Measurements from ENCODE around the gene RMDN2. TPM values are rescaled to one million over a fixed set of nuclear protein-coding genes. Genes with fewer than 3 reads are reported as not detected.

The RMDN2 gene
- total RNA-seq, 1 experiment from 2014 or later = 4.3 TPM

DNA sequence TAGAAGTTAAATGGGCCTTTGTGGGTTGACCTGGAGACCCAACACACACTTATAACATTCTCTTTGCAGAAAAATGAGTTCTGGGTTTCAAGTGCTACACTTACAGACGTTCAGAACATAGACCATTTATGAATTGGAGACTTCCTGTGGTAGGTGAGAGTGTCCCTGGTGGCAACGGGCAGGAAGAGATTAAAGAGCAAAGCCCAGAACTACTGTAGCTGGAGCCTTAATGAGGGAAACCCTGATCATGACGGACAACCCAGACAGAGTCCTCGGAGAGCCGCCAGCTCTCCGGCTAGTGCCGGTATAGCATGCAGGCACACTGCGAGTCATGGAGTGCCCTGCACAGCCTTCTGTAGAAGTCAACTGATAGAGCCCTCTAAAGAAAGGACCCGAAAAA is 44.5 kb upstream of the RMDN2 start:
- no peaks in the 10 kb centered on the region for H3K36me3 Mint-ChIP-seq (ENCODE audit: insufficient read depth, unreplicated experiment)
- ChIA-PET CTCF (interaction anchor here (1.2 to 2.1 kb wide), 2 partner anchors 394 to 466 kb away, joined by 3 to 8 read pairs; no protein-coding TSS in a partner anchor), POLR2A (interaction anchor here (0.6 kb wide), 1 partner anchor 767 kb away, joined by 3 read pairs; no protein-coding TSS in a partner anchor)
- DNase-seq = no peak
- TF ChIP-seq, protein P1, sequence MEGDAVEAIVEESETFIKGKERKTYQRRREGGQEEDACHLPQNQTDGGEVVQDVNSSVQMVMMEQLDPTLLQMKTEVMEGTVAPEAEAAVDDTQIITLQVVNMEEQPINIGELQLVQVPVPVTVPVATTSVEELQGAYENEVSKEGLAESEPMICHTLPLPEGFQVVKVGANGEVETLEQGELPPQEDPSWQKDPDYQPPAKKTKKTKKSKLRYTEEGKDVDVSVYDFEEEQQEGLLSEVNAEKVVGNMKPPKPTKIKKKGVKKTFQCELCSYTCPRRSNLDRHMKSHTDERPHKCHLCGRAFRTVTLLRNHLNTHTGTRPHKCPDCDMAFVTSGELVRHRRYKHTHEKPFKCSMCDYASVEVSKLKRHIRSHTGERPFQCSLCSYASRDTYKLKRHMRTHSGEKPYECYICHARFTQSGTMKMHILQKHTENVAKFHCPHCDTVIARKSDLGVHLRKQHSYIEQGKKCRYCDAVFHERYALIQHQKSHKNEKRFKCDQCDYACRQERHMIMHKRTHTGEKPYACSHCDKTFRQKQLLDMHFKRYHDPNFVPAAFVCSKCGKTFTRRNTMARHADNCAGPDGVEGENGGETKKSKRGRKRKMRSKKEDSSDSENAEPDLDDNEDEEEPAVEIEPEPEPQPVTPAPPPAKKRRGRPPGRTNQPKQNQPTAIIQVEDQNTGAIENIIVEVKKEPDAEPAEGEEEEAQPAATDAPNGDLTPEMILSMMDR (IDR thresholded peaks at IDR 0.05; ENCODE audit: insufficient read depth in 1 of 2, low read depth in 1 of 2, low read length in 1 of 2, severe bottlenecking in 1 of 2, unreplicated experiment in 1 of 2) = peak in 1 of 2 experiments; percentile 9
- no TSS peak for BruUV-seq (replicated peaks)
- Histone ChIP-seq H3K4me3 (ENCODE audit: low read depth, low read length) (no peak overlapping the region), H3K9me3 (no peaks in the 10 kb centered on the region), H3K36me3 (ENCODE audit: control insufficient read depth, insufficient read depth, low read length) (no peaks in the 10 kb centered on the region), H3K27me3 (replicated peaks; ENCODE audit: control insufficient read depth, insufficient read depth, low read length) (no peaks in the 10 kb centered on the region), H3K4me1 (no peaks in the 10 kb centered on the region; the same call in 1 of the 2 replicates)
- intact Hi-C loops (cut with micrococcal nuclease; ENCODE audit: unreplicated experiment) = no loop called here
- H3K4me1 Mint-ChIP-seq (ENCODE audit: low read depth, unreplicated experiment) = no peaks in the 10 kb centered on the region
- no peaks in the 10 kb centered on the region for H3K27me3 Mint-ChIP-seq (ENCODE audit: insufficient read depth, unreplicated experiment)
- no peaks in the 10 kb centered on the region for H3K9me3 Mint-ChIP-seq (ENCODE audit: unreplicated experiment)
- no peak overlapping the region for H3K27ac Mint-ChIP-seq (ENCODE audit: unreplicated experiment)
- H3K4me3 Mint-ChIP-seq (ENCODE audit: unreplicated experiment) = no peak overlapping the region

DNA sequence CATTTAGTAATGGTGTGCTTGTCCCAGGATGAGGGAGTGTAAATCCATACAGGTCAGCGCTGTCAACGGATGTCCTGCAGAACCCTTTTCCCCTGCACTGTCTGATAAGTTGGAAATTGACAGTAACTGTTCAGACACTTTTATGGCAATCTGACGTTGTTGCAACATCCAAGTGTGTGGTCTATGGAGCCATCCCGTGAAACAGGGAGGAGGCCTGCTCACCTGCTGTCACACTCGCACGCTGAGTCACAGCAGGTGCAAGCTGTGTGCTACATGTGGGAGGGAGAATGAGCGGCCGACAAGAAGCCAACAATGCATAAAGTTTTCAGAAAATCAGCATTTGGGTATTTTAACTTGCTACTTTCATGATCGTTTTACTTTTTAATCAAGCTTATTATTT is 43.7 kb upstream of the RMDN2 start:
- peak in 1 of 2 experiments; percentile 26 for DNase-seq
- Mint-ChIP-seq H3K4me1 (ENCODE audit: low read depth, unreplicated experiment) (no peaks in the 10 kb centered on the region), H3K27ac (ENCODE audit: unreplicated experiment) (no peak overlapping the region), H3K27me3 (ENCODE audit: insufficient read depth, unreplicated experiment) (no peaks in the 10 kb centered on the region), H3K4me3 (ENCODE audit: unreplicated experiment) (no peak overlapping the region), H3K9me3 (ENCODE audit: unreplicated experiment) (no peaks in the 10 kb centered on the region), H3K36me3 (ENCODE audit: insufficient read depth, unreplicated experiment) (no peaks in the 10 kb centered on the region)
- Histone ChIP-seq H3K4me3 (ENCODE audit: low read depth, low read length) (no peak overlapping the region), H3K4me1 (no peaks in the 10 kb centered on the region), H3K9me3 (no peaks in the 10 kb centered on the region), H3K27me3 (replicated peaks; ENCODE audit: control insufficient read depth, insufficient read depth, low read length) (no peaks in the 10 kb centered on the region), H3K36me3 (ENCODE audit: control insufficient read depth, insufficient read depth, low read length) (no peaks in the 10 kb centered on the region)
- BruUV-seq (replicated peaks) = no TSS peak
- intact Hi-C loops (cut with micrococcal nuclease; ENCODE audit: unreplicated experiment) = no loop called here
- POLR2A ChIA-PET = no interaction called here
- CTCF ChIA-PET = no interaction called here
- TF ChIP-seq, protein P1 (IDR thresholded peaks at IDR 0.05; ENCODE audit: insufficient read depth in 1 of 2, low read depth in 1 of 2, low read length in 1 of 2, severe bottlenecking in 1 of 2, unreplicated experiment in 1 of 2) = no peak

DNA sequence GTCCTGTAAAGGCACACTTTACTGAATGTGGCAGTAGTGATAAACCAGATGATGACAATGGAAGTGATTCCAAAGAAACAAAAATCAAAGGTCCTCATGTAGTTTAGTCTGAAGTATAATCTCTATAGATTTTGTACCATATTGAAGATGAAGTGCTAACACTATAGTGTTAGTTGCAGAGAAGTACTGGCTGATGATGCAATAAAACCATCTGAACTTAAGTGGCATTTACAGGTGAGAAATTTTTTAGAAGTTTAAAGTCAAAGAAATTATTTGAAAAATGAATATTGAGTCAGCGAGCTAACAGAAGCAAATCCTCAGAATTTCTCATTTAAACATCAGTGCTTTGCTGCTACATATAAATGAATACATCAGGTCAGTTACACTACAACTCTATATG is 43.1 kb upstream of the RMDN2 start:
- Mint-ChIP-seq H3K27me3 (ENCODE audit: insufficient read depth, unreplicated experiment) (no peaks in the 10 kb centered on the region), H3K9me3 (ENCODE audit: unreplicated experiment) (no peaks in the 10 kb centered on the region), H3K4me1 (ENCODE audit: low read depth, unreplicated experiment) (no peaks in the 10 kb centered on the region), H3K36me3 (ENCODE audit: insufficient read depth, unreplicated experiment) (no peaks in the 10 kb centered on the region), H3K27ac (ENCODE audit: unreplicated experiment) (no peak overlapping the region), H3K4me3 (ENCODE audit: unreplicated experiment) (no peak overlapping the region)
- H3K4me1 ChIP-seq = no peaks in the 10 kb centered on the region
- no peaks in the 10 kb centered on the region for H3K36me3 ChIP-seq (ENCODE audit: control insufficient read depth, insufficient read depth, low read length)
- ChIA-PET POLR2A (no interaction called here), CTCF (no interaction called here)
- DNase-seq = no peak
- no TSS peak for BruUV-seq (replicated peaks)
- no peak overlapping the region for H3K4me3 ChIP-seq (ENCODE audit: low read depth, low read length)
- H3K9me3 ChIP-seq = no peaks in the 10 kb centered on the region
- TF ChIP-seq, protein P1 (IDR thresholded peaks at IDR 0.05; ENCODE audit: insufficient read depth in 1 of 2, low read depth in 1 of 2, low read length in 1 of 2, severe bottlenecking in 1 of 2, unreplicated experiment in 1 of 2) = no peak
- intact Hi-C loops (cut with micrococcal nuclease; ENCODE audit: unreplicated experiment) = no loop called here
- H3K27me3 ChIP-seq (replicated peaks; ENCODE audit: control insufficient read depth, insufficient read depth, low read length) = no peaks in the 10 kb centered on the region

All from Caco-2 (cell line).